Astrocyte of the cerebellum (primary cell): ENCODE measurements around the gene SPDL1.
A peak's percentile ranks its signal among the peaks of the same experiment; 100 is the strongest.

Experiments
- DNase-seq: peaks from one replicate; pipeline ENCODE4 v3.0.0-alpha.2; 2011; ENCODE audit warnings: low read depth
- H3K4me3 ChIP-seq: 2 replicates; pipeline ENCODE4 v1.5.1; 2011; ENCODE audit warnings: mild to moderate bottlenecking, low read depth, low read length, moderate library complexity
- in situ Hi-C: cut with HindIII; loops from 2 replicates; pipeline ENCODE4 v1.10.0; 2017; ENCODE audit warnings: low sequenced_read_pairs
- TF ChIP-seq, protein P1 (sequence below): IDR thresholded peaks from 2 replicates; pipeline ENCODE4 v1.5.1; 2012; ENCODE audit warnings: low read length, low read depth, moderate library complexity, mild to moderate bottlenecking; ENCODE audit errors: missing control alignments

Gene SPDL1

DNA sequence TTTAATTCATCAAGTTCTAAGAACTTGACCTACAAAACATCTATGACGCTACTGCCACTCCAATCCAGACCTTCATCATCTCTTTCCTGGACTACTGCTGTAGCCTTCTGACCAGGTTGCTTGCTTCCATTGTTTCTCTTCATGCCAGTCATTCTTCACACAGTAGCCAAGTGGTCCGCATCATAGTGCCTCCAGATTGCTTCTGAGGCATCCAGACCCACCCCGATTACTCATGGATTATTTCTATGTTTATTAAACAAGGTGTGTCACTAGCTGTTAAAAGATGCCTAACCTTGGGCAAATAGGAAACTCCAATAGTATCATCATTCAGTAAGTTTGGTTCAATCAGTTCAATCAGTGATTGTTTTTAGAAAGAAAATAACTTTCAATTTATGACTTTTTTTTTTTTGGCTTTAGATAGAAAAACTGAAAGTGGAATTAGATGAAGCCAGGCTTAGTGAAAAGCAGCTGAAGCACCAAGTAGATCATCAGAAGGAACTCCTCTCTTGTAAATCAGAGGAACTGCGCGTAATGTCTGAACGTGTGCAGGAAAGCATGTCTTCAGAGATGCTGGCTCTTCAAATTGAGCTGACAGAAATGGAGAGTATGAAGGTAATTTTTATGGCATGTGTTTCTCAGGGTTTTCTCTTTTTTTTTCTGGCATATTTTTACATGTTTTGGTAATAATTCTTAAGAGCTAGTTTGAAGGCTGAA, 9.5 kb downstream of the SPDL1 start:
- TF ChIP-seq, protein P1, sequence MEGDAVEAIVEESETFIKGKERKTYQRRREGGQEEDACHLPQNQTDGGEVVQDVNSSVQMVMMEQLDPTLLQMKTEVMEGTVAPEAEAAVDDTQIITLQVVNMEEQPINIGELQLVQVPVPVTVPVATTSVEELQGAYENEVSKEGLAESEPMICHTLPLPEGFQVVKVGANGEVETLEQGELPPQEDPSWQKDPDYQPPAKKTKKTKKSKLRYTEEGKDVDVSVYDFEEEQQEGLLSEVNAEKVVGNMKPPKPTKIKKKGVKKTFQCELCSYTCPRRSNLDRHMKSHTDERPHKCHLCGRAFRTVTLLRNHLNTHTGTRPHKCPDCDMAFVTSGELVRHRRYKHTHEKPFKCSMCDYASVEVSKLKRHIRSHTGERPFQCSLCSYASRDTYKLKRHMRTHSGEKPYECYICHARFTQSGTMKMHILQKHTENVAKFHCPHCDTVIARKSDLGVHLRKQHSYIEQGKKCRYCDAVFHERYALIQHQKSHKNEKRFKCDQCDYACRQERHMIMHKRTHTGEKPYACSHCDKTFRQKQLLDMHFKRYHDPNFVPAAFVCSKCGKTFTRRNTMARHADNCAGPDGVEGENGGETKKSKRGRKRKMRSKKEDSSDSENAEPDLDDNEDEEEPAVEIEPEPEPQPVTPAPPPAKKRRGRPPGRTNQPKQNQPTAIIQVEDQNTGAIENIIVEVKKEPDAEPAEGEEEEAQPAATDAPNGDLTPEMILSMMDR: no peak
- in situ Hi-C loops: no loop called here
- H3K4me3 ChIP-seq: no peak overlapping the region
- DNase-seq: no peak

- no peak overlapping the region for H3K4me3 ChIP-seq
- TF ChIP-seq, protein P1: no peak
- in situ Hi-C loops: no loop called here
- no peak for DNase-seq
Measured at GRCh38 chr5:169595172-169595820, 11.7 kb downstream of the SPDL1 start.

GRCh38 chr5:169599451-169599850, 15.9 kb downstream of the SPDL1 start:
- TF ChIP-seq, protein P1: peak; percentile 9
- H3K4me3 ChIP-seq: no peak overlapping the region
- in situ Hi-C loops: no loop called here
- peak; percentile 49 for DNase-seq

DNA sequence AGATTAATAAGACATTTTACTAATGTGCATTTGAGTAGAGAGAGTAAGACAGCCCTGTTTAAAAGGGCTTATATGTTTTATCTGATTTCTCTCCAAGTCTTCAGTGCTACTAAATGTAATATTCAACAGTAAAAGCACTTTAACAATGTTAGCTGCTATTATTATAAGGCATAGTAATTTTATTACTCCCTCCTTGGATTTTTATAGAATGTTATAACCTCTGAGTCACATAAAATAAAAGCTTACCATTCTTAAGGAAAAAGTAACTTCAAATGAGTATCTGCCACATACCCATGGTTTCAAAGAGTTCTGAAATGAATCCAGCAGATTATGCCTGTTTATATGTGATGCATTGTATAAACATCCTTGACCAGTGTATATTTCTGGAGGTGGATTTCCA, 19.0 kb downstream of the SPDL1 start:
- H3K4me3 ChIP-seq: no peak overlapping the region
- in situ Hi-C loops: no loop called here
- no peak for DNase-seq
- TF ChIP-seq, protein P1: no peak

DNA sequence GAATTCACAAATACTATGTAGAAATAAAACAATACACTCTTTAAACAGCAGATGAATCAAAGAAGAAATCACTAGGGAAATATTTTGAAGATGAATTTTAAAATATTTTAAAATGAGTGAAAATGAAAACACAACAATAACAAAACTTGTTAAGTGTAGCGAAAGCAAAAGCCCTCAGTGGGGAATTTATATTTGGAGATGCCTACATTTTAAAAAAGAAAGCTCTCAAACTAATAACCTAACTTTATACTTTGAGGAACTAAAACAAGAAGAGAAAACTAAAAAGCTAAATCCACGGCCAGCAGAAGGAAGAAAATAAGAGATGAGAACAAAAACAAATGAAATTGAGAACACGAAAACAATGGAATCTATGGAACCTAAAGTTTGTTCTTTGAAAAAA, 22.7 kb downstream of the SPDL1 start:
- no peak overlapping the region for H3K4me3 ChIP-seq
- no peak for DNase-seq
- TF ChIP-seq, protein P1: no peak
- in situ Hi-C loops: no loop called here

DNA sequence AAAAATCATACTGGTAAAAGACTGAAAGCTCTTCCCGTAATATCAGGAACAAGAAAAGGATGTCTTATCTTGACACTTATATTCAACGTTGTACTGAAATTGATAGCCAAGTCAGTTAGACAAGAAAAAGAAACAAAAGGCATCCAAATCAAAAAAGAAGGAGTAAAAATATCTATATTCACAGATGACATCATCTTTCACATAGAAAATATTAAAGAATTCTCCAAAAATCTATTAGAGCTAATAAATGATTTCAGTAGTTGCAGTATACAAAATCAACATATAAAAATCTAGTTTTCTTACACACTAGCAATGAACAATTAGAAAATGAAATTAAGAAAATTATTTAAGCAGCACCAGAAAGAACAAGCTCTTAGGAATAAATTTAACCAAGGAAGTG, 24.3 kb downstream of the SPDL1 start:
- DNase-seq: no peak
- TF ChIP-seq, protein P1: no peak
- in situ Hi-C loops: no loop called here
- H3K4me3 ChIP-seq: no peak overlapping the region
